Loucy (cell line): ENCODE results near the gene SLC4A5.

Source experiments
- EZH2phosphoT487 ChIP-seq: fragments of 200-600 bp; IDR thresholded peaks from 2 replicates; pipeline ENCODE4 v1.6.1; 2018; ENCODE audit warnings: antibody characterized with exemption, mild to moderate bottlenecking, moderate library complexity, borderline replicate concordance
- TF ChIP-seq, protein P1 (sequence below): fragments of 200-600 bp; sonication (generic); conservative IDR thresholded peaks from 2 replicates; pipeline ENCODE4 v1.5.1; 2014; ENCODE audit warnings: mild to moderate bottlenecking, antibody characterized with exemption, low read length

DNA sequence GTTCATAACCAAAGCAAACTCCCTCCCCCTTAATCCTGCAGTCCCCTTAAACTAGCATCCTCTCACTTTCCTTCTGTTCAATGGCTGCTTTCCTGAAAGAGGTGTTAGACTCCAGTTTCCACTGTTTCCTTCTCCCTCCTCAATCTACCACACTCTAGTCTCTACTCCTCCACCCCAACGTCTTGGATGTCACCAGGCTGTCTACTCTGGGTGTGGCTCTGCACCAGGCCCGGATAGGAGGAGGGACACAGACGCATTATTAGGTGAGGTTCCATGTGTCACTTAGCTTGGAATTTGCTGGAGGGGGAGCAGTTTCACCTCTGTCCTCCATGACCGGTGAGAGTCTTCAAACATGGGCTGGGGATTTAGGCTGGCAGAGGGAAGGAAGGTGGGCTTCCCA, 83.5 kb downstream of the SLC4A5 start:
- TF ChIP-seq EZH2phosphoT487 = no peak
- TF ChIP-seq, protein P1, sequence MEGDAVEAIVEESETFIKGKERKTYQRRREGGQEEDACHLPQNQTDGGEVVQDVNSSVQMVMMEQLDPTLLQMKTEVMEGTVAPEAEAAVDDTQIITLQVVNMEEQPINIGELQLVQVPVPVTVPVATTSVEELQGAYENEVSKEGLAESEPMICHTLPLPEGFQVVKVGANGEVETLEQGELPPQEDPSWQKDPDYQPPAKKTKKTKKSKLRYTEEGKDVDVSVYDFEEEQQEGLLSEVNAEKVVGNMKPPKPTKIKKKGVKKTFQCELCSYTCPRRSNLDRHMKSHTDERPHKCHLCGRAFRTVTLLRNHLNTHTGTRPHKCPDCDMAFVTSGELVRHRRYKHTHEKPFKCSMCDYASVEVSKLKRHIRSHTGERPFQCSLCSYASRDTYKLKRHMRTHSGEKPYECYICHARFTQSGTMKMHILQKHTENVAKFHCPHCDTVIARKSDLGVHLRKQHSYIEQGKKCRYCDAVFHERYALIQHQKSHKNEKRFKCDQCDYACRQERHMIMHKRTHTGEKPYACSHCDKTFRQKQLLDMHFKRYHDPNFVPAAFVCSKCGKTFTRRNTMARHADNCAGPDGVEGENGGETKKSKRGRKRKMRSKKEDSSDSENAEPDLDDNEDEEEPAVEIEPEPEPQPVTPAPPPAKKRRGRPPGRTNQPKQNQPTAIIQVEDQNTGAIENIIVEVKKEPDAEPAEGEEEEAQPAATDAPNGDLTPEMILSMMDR = no peak
